Right lobe of liver (tissue), 6 donors: ENCODE data around the gene MIR17HG. TPM values are rescaled to one million over a fixed set of nuclear protein-coding genes. Genes with fewer than 3 reads are reported as not detected.
"Not testable (repeated sequence)": the region's sequence is repeated elsewhere in the genome, so short reads cannot be mapped to it uniquely, and the experiment has no call there.

Experiments
- ATAC-seq, 4 donors: fragments of 200-7000 bp; cut with Tn5 transposase; one replicate each; pipeline ENCODE4 v1.9.1; 2020; ENCODE audit warnings: mild to moderate bottlenecking in 4 of 4, moderate library complexity in 4 of 4
- DNase-seq, 3 donors: peaks; one replicate each; pipeline ENCODE4 v3.0.0-alpha.2; 2020
- H3K27ac ChIP-seq, 3 donors: fragments of 200-600 bp; one replicate each; pipeline ENCODE4 v1.8.0; 2022
- H3K27me3 ChIP-seq, 2 donors: fragments of 200-600 bp; one replicate each; pipeline ENCODE4 v1.8.0; 2022
- H3K36me3 ChIP-seq, 4 donors: fragments of 200-600 bp; sonication (generic) in 1 of 4; one replicate each; pipeline versions ENCODE4 v1.5.1 to v1.8.0; 2017 to 2022; ENCODE audit warnings: control low read depth in 1 of 4
- H3K4me1 ChIP-seq, 4 donors: fragments of 200-600 bp; sonication (generic) in 1 of 4; one replicate each; pipeline versions ENCODE4 v1.5.1 to v1.8.0; 2017 to 2022; ENCODE audit warnings: control low read depth in 1 of 4
- H3K4me3 ChIP-seq, 3 donors: fragments of 200-600 bp; one replicate each; pipeline ENCODE4 v1.8.0; 2022
- H3K9me3 ChIP-seq, 4 donors: fragments of 200-600 bp; sonication (generic) in 1 of 4; one replicate each; pipeline versions ENCODE4 v1.5.1 to v1.8.0; 2017 to 2022; ENCODE audit warnings: control low read depth in 1 of 4
- CTCF ChIP-seq, 4 donors: fragments of 200-600 bp in 3 of 4; fragments of 450-650 bp in 1 of 4; IDR thresholded peaks; one replicate each; pipeline versions ENCODE4 v1.5.1 to v1.8.0; 2016 to 2022; ENCODE audit warnings: antibody characterized with exemption in 4 of 4, mild to moderate bottlenecking in 2 of 4
- POLR2A ChIP-seq: fragments of 450-650 bp; IDR thresholded peaks from one replicate; pipeline ENCODE4 v1.6.1; 2017; ENCODE audit warnings: antibody characterized with exemption, mild to moderate bottlenecking
- WGBS: methylation state at CpG from one replicate; pipeline ENCODE4 v1.1.6; 2018; ENCODE audit warnings: low coverage, low lambda C conversion rate; ENCODE audit not compliant: insufficient coverage; ENCODE audit errors: missing lambda C conversion rate; 5-methylcytosine and 5-hydroxymethylcytosine counted together
- intact Hi-C, 2 donors: fragments of 100-400 bp; cut with DNase I; formaldehyde crosslinking; loops; one replicate each; pipeline versions ENCODE4 v1.11.2 to v1.14.1; 2022
- total RNA-seq, 6 experiments: library from RNA; depleted of rRNA in 2 of 6; stranded (reverse); fragments of >200 nt in 2 of 6; fragmentation: NEBNext Ultra II Directional in 3 of 6; extraction: Animal tissue kit (Norgen Biotek cat#: 25700) in 3 of 6; gene quantifications; one replicate each; pipeline versions ENCODE4 v1.1.0 to v1.2.4, GENCODE V29; 2016 to 2023
- donor health status: DM: no; HTN: yes; CAD: no.
- donor health status: DM: no; HTN: no; CAD: no.
- donor health status: DM: no; HTN: no; CAD: no.
- donor health status: DM: no; HTN: yes; CAD: no.
- donor health status: DM: no; HTN: yes; CAD: no.

The MIR17HG gene
- total RNA-seq, 6 experiments from 2014 or later, result 1.8 to 3.8 (median 2.4) TPM

- 64% methylated on average over 5 of the region's 5 CpGs for WGBS
- intact Hi-C loops, result no loop called here
- Histone ChIP-seq H3K9me3 (no peaks in the 10 kb centered on the region), H3K4me3 (no peak overlapping the region), H3K27ac (no peak overlapping the region), H3K36me3 (peaks cover 0 to 12% (median 3%) of the 10 kb centered on the region in 4 donors), H3K27me3 (no peaks in the 10 kb centered on the region), H3K4me1 (peaks cover 0 to 47% (median 9%) of the 10 kb centered on the region in 4 donors)
- ATAC-seq (no peak), DNase-seq (no peak)
- TF ChIP-seq POLR2A, result no peak
- no peak for TF ChIP-seq CTCF (IDR thresholded peaks at IDR 0.05)
These were observed 3.6 kb downstream of the MIR17HG start for GRCh38 chr13:91351123-91351522.

- Histone ChIP-seq H3K27me3 (no peaks in the 10 kb centered on the region), H3K4me3 (no peak overlapping the region), H3K4me1 (peaks cover 0 to 49% (median 6%) of the 10 kb centered on the region in 4 donors), H3K36me3 (peaks cover 0 to 12% (median 3%) of the 10 kb centered on the region in 4 donors), H3K9me3 (no peaks in the 10 kb centered on the region), H3K27ac (no peak overlapping the region)
- no peak for ATAC-seq
- intact Hi-C loops, result no loop called here
- no peak for DNase-seq
- WGBS, result 72% methylated on average over 2 of the region's 2 CpGs
- TF ChIP-seq POLR2A (no peak), CTCF (IDR thresholded peaks at IDR 0.05) (no peak)
These were observed 4.5 kb downstream of the MIR17HG start for GRCh38 chr13:91351980-91352379.

DNA sequence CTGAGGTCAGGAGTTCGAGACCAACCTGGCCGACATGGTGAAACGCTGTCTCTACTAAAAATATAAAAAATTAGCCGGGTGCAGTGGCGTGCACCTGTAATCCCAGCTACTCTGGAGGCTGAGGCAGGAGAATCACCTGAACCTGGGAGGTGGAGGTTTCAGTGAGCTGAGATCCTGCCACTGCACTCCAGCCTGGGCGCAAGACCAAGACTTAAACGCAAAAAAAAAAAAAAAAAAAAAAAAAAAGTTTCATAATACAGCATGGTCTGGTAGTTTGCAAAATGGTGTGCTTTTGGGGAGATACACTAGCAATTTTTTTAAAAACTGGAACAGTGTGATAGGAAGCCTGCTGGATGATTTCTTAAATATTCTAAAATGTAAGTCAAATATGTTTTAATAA is 5.4 kb downstream of the MIR17HG start:
- Histone ChIP-seq H3K36me3 (peaks cover 0 to 12% (median 3%) of the 10 kb centered on the region in 4 donors), H3K4me1 (peaks cover 0 to 58% (median 10%) of the 10 kb centered on the region in 4 donors)
- H3K27ac ChIP-seq, intact Hi-C loops, DNase-seq, H3K9me3 ChIP-seq, H3K27me3 ChIP-seq, H3K4me3 ChIP-seq, ATAC-seq: not testable (repeated sequence)
- WGBS, result 77% methylated on average over 6 of the region's 7 CpGs

DNA sequence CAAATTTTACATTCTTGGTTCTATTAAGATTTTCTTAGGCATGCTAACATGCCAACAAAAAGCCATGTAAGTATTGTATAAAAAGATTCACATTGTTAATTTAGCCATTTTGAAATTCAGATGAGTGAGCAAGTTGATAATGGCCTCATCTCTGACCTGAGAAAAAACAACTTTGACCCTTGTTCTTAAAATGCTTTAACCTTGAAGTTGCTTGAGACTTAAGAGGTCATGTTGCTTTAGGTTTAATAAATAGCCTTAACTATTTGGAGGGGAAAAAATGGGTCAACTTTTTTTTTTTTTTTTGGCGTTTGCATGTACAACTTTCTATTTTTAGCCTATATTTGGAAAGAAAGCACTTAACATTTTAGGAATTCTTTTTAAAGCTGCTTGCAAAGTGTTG is 6.0 kb downstream of the MIR17HG start:
- TF ChIP-seq POLR2A (no peak), CTCF (IDR thresholded peaks at IDR 0.05) (no peak)
- intact Hi-C loops, result no loop called here
- Histone ChIP-seq H3K36me3 (peaks cover 0 to 12% (median 3%) of the 10 kb centered on the region in 4 donors), H3K4me1 (peaks cover 0 to 64% (median 10%) of the 10 kb centered on the region in 4 donors), H3K9me3 (no peaks in the 10 kb centered on the region), H3K27ac (no peak overlapping the region), H3K4me3 (no peak overlapping the region), H3K27me3 (no peaks in the 10 kb centered on the region)
- no peak for DNase-seq
- no peak for ATAC-seq
- 4% methylated on average over 1 of the region's 1 CpG for WGBS

DNA sequence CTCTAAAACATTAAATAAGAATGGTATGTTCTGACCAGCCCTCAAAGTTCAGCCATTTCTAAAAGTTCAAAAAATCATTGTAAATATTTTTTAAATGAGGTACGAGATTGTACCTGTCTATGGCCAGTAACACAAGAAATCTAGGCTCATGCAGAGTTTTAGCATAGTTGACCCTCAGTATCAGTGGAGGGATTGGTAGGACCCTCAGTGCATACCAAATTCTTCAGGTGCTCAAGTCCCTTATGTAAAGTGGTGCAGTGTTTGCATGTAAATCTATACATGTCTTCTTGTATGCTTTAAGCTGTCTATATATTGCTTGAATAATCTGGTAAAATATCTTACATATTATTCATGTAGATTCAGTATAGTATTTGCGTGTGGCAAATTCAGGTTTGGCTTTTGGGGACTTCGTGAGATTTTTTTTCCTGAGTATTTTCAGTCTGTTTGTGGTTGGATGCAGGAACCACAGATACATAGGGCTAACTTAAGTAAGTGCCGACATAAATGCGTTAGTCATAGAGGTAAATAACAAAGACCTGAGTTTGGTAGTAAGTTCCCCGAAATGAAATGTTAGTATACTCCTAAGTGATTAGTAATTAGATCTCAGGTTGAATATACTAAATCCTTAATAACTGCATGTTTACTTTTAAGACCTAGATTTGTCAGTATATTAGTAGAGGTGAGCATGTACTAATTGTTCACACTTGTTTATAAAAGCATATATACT is 7.8 kb downstream of the MIR17HG start:
- no peaks in the 10 kb centered on the region for H3K27me3 ChIP-seq
- H3K36me3 ChIP-seq, result peaks cover 0 to 12% (median 3%) of the 10 kb centered on the region in 4 donors
- no peak overlapping the region for H3K4me3 ChIP-seq
- H3K4me1 ChIP-seq, result peaks cover 0 to 71% (median 12%) of the 10 kb centered on the region in 4 donors
- no peak overlapping the region for H3K27ac ChIP-seq
- no peak for ATAC-seq
- no peak for DNase-seq
- intact Hi-C loops, result no loop called here
- TF ChIP-seq CTCF (IDR thresholded peaks at IDR 0.05) (no peak), POLR2A (no peak)
- H3K9me3 ChIP-seq, result no peaks in the 10 kb centered on the region
- 96% methylated on average over 6 of the region's 6 CpGs for WGBS
